ENCODE measurements around the gene LAD1. TPM values are rescaled to one million over a fixed set of nuclear protein-coding genes. Genes with fewer than 3 reads are reported as not detected.
A peak's percentile ranks its signal among the peaks of the same experiment; 100 is the strongest.

LAD1 gene
- total RNA-seq, 2 experiments from 2014 or later = not detected

- ATAC-seq (no peak), DNase-seq (no peak)
- no peaks in the 10 kb centered on the region for H3K4me1 Mint-ChIP-seq
- H3K36me3 Mint-ChIP-seq (ENCODE audit: low read depth) = no peaks in the 10 kb centered on the region
- intact Hi-C loops (cut with DNase I, micrococcal nuclease) = no loop called here
- POLR2A ChIA-PET = no interaction called here
- CTCF ChIA-PET = interaction anchor here (1.1 kb wide), 1 partner anchor 36 kb away, joined by 5 read pairs; no protein-coding TSS in a partner anchor
- no peaks in the 10 kb centered on the region for H3K9me3 Mint-ChIP-seq (ENCODE audit: low read depth)
- H3K4me3 Mint-ChIP-seq = no peak overlapping the region
- no peak overlapping the region for H3K27ac Mint-ChIP-seq
- peaks cover 7% of the 10 kb centered on the region for H3K27me3 Mint-ChIP-seq
These were observed 44.8 kb downstream of the LAD1 start for GRCh38 chr1:201354151-201354900.

DNA sequence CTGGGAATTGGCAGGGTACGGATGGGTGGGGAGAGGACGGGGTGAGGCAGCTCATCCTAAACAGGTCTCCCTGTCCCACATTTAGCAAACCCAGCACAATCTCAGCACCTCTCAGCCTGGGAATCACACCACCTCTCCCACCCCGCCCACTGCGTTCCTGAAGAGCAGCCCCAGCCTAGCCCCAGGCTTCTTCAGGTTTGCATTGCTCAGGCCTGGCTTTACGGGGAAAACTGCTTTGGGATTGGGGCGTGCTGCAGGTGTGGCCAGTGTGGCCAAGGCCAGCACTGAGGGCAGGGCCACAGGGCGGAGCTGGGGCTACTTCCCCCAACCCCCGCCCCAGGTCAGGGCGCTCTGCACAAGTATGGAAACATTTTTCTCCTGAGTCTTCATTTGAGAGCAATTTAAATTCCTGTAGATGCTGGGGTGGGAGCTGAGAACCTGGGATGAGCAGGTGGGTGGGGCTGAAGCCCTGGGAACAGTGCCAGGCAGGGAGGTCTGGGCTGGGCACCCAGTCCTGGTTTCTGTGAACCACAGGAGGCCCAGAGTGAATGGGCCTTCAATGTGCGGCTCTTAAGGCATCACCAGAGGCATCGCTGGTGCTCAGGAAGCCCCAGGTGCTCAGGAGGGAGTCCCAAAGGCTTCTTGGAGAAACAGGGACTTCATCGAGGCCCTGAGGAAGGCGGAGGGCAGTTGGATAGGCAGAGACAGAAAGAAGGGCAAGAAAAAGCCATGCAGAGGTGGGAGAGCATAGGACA is 45.8 kb downstream of the LAD1 start:
- Mint-ChIP-seq H3K4me3 (no peak overlapping the region), H3K9me3 (ENCODE audit: low read depth) (no peaks in the 10 kb centered on the region), H3K27ac (no peak overlapping the region), H3K27me3 (peaks cover 8% of the 10 kb centered on the region), H3K4me1 (no peaks in the 10 kb centered on the region), H3K36me3 (ENCODE audit: low read depth) (no peaks in the 10 kb centered on the region)
- ATAC-seq = no peak
- intact Hi-C loops (cut with DNase I, micrococcal nuclease) = no loop called here
- CTCF ChIA-PET = no interaction called here
- no peak for DNase-seq
- POLR2A ChIA-PET = no interaction called here

DNA sequence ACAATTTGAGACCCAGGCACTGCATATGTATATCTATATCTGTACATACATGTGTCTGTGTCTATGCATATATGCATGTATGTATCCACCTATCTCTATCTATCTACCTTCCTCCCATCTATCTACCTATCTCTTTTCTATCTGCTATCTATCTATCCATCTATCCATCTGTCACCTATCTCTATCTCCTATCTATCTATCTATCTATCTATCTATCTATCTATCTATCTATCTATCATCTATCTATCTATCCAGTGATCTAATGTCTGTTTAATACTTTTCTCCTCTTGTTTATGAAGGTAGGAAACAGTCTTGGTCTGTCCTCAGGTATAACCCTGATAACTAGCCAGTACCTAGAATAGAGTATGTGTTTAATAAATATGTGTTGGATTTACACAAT is 47.5 kb downstream of the LAD1 start:
- DNase-seq (no peak), ATAC-seq (no peak)
- CTCF ChIA-PET = no interaction called here
- POLR2A ChIA-PET = no interaction called here
- intact Hi-C loops (cut with DNase I, micrococcal nuclease) = no loop called here
- no peaks in the 10 kb centered on the region for H3K36me3 Mint-ChIP-seq (ENCODE audit: low read depth)
- H3K27ac Mint-ChIP-seq = no peak overlapping the region
- no peak overlapping the region for H3K4me3 Mint-ChIP-seq
- no peaks in the 10 kb centered on the region for H3K4me1 Mint-ChIP-seq
- no peaks in the 10 kb centered on the region for H3K9me3 Mint-ChIP-seq (ENCODE audit: low read depth)
- H3K27me3 Mint-ChIP-seq = peaks cover 17% of the 10 kb centered on the region

DNA sequence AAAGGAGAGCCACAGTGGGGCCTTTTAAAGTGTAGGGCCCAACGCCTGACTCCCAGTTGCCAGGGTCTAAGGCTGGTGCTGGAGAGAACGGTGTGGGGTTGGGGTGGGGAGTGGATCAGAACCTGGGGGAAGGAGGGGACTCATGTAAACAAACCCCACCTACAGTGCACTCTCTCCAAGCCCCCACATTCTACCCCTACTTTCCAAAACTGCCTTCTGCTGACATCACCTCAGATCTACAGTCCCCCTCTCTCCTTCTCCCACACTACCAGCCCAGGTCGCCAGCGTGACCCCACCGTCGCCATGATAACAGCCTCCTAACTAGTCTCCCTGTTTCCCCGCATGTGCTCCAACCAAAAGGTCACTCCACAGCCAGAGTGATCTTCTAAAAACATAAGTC is 48.2 kb downstream of the LAD1 start:
- POLR2A ChIA-PET = no interaction called here
- no peaks in the 10 kb centered on the region for H3K9me3 Mint-ChIP-seq (ENCODE audit: low read depth)
- CTCF ChIA-PET = interaction anchor here (0.7 to 1.5 kb wide), 3 partner anchors 12 to 97 kb away, joined by 3 read pairs; no protein-coding TSS in a partner anchor
- DNase-seq (no peak), ATAC-seq (no peak)
- no peaks in the 10 kb centered on the region for H3K36me3 Mint-ChIP-seq (ENCODE audit: low read depth)
- H3K27me3 Mint-ChIP-seq = peaks cover 17% of the 10 kb centered on the region
- H3K4me1 Mint-ChIP-seq = no peaks in the 10 kb centered on the region
- H3K27ac Mint-ChIP-seq = no peak overlapping the region
- H3K4me3 Mint-ChIP-seq = no peak overlapping the region
- intact Hi-C loops (cut with DNase I, micrococcal nuclease) = no loop called here

GRCh38 chr1:201350361-201350725 is 48.8 kb downstream of the LAD1 start:
- ChIA-PET CTCF (interaction anchor here (0.7 to 1.5 kb wide), 5 partner anchors 13 to 105 kb away, joined by 3 read pairs; no protein-coding TSS in a partner anchor), POLR2A (no interaction called here)
- no peak for DNase-seq
- H3K9me3 Mint-ChIP-seq (ENCODE audit: low read depth) = no peaks in the 10 kb centered on the region
- H3K4me1 Mint-ChIP-seq = no peaks in the 10 kb centered on the region
- H3K27me3 Mint-ChIP-seq = peaks cover 18% of the 10 kb centered on the region
- H3K4me3 Mint-ChIP-seq = no peak overlapping the region
- ATAC-seq = no peak
- no peaks in the 10 kb centered on the region for H3K36me3 Mint-ChIP-seq (ENCODE audit: low read depth)
- intact Hi-C loops (cut with DNase I, micrococcal nuclease) = no loop called here
- H3K27ac Mint-ChIP-seq = no peak overlapping the region

GRCh38 chr1:201349092-201349491 is 50.0 kb downstream of the LAD1 start:
- H3K4me1 Mint-ChIP-seq = no peaks in the 10 kb centered on the region
- DNase-seq = no peak

DNA sequence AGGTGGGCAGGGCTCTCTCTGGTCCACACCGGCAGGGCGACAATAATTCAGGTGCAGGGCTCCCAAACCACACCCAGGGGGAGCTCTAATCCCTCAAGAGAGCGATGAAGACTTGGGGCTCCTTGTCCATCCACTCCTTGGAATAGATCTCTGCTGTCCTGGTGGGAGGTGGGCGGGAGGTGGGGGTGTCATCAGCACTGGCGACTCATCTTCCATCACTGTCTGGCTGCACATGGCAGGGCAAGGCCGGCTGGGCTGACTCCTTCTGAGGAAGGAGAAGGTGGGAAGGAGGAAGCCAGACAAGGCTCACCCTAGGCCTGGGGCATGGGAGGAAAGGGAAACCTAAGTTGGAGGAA is 50.9 kb downstream of the LAD1 start:
- peak; percentile 61 for DNase-seq
- ChIA-PET POLR2A (no interaction called here), CTCF (interaction anchor here (0.6 to 3.8 kb wide), 3 partner anchors 12 to 94 kb away, joined by 4 to 23 read pairs (median 6); no protein-coding TSS in a partner anchor)
- ATAC-seq = peak; percentile 76
- intact Hi-C loops (cut with DNase I, micrococcal nuclease) = loop anchor here in 1 of 2 experiments (1.0 kb wide), 1 partner anchor 60 kb away; no protein-coding TSS in a partner anchor
- no peak overlapping the region for H3K27ac Mint-ChIP-seq
- H3K36me3 Mint-ChIP-seq (ENCODE audit: low read depth) = no peaks in the 10 kb centered on the region
- no peaks in the 10 kb centered on the region for H3K9me3 Mint-ChIP-seq (ENCODE audit: low read depth)
- H3K4me1 Mint-ChIP-seq = no peaks in the 10 kb centered on the region
- H3K4me3 Mint-ChIP-seq = no peak overlapping the region
- peaks cover 23% of the 10 kb centered on the region for H3K27me3 Mint-ChIP-seq

More at GRCh38 chr1:201349092-201349491, 50.0 kb downstream of the LAD1 start:
- Mint-ChIP-seq H3K27me3 (peaks cover 23% of the 10 kb centered on the region), H3K4me3 (no peak overlapping the region), H3K9me3 (ENCODE audit: low read depth) (no peaks in the 10 kb centered on the region), H3K27ac (no peak overlapping the region), H3K36me3 (ENCODE audit: low read depth) (no peaks in the 10 kb centered on the region)
- ATAC-seq = no peak
- ChIA-PET CTCF (interaction anchor here (0.6 to 3.8 kb wide), 3 partner anchors 11 to 95 kb away, joined by 3 to 23 read pairs (median 6); no protein-coding TSS in a partner anchor), POLR2A (no interaction called here)
- intact Hi-C loops (cut with DNase I, micrococcal nuclease) = no loop called here

DNA sequence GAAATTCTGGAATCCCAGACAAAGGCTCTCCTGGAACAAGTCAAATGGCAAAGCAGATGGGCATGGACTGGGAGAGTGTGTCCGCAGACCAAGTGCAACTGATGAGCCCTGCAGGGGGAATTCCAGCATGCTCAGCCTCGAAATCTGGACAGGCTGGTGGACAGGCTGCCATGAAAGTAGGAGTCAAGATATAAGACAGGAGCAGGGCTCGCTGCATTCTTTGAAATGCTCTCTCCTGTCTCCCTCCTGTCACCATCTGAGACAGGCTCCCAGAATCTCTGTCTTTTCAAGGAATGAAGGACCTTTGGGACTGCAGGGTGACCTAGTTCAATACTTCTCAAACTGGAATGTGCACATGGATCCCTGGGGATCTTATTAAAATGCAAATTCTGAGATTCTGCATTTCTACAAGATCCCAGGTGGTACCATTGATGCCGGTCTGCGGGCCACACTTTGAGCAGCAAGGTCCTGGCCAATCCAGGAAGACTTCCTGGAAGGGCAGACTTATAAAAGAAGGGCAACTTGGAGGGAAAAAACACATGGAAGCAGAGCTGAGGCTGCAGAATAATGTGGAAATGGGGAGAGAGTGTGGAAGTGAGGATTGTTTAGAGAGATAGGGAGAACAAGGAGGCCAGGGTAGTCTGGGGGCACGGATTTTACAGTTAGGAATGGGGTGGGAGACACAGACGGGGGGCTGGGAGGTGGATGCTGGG is 51.5 kb downstream of the LAD1 start:
- peaks cover 23% of the 10 kb centered on the region for H3K27me3 Mint-ChIP-seq
- H3K36me3 Mint-ChIP-seq (ENCODE audit: low read depth) = no peaks in the 10 kb centered on the region
- H3K4me3 Mint-ChIP-seq = no peak overlapping the region
- intact Hi-C loops (cut with DNase I, micrococcal nuclease) = loop anchor here in 1 of 2 experiments (1.0 kb wide), 1 partner anchor 61 kb away; no protein-coding TSS in a partner anchor
- CTCF ChIA-PET = interaction anchor here (0.6 to 3.8 kb wide), 3 partner anchors 13 to 93 kb away, joined by 4 to 23 read pairs (median 6); no protein-coding TSS in a partner anchor
- POLR2A ChIA-PET = no interaction called here
- no peak for DNase-seq
- no peak for ATAC-seq
- no peak overlapping the region for H3K27ac Mint-ChIP-seq
- no peaks in the 10 kb centered on the region for H3K4me1 Mint-ChIP-seq
- no peaks in the 10 kb centered on the region for H3K9me3 Mint-ChIP-seq (ENCODE audit: low read depth)

DNA sequence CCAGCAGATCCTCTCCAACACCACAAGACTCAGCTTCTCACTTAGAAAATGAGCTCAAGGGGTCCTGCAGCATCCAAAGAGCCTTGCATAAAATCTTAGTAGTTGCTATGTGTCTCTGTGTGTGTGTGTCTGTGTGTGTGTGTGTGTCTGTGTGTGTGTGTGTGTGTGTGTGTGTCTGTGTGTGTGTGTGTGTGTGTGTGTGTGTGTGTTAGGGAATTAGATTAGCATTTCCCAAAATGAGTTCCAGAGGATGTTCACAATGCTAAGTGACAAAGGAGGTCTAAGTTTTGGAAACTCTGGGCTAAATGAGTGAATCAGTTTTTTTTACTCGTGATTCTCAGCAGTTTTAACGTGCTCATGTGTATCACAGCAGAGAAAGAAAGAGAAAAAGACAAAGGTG is 52.1 kb downstream of the LAD1 start:
- DNase-seq (no peak), ATAC-seq (no peak)
- Mint-ChIP-seq H3K9me3 (ENCODE audit: low read depth) (no peaks in the 10 kb centered on the region), H3K27me3 (peaks cover 23% of the 10 kb centered on the region), H3K4me1 (no peaks in the 10 kb centered on the region), H3K4me3 (no peak overlapping the region), H3K36me3 (ENCODE audit: low read depth) (no peaks in the 10 kb centered on the region), H3K27ac (no peak overlapping the region)
- ChIA-PET POLR2A (no interaction called here), CTCF (interaction anchor here (0.6 to 3.8 kb wide), 5 partner anchors 13 to 759 kb away, joined by 3 to 23 read pairs (median 3); no protein-coding TSS in a partner anchor)
- intact Hi-C loops (cut with DNase I, micrococcal nuclease) = loop anchor here in 1 of 2 experiments (1.0 kb wide), 1 partner anchor 93 kb away; no protein-coding TSS in a partner anchor

DNA sequence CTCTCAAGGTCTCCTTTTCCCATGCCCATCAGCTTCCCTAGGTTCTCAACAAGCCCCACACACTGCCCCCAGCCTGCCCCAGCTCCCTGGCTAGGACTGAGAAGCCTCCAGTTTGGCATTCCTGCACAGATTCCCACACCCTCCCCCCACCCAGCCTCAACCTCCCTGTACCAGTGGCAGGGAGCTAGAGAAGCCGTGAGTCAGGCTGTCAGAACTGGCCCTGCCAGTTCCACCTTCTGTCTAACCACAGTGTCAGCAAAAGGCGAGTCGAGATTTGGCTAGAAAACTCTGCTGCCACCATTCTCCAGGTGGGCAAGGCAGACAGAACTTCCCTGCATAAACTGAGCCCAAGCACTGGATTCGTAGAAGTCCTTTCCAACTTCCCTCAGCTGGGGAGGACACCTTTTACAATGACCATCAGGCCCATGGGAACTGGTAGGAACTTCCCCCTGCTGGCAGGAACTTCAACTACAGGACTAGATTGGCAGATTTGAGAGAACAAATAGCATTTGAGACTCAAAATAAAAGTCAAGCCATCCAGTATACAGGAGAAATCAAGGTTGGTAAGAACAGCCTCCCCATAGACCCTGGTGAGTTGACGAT is 52.7 kb downstream of the LAD1 start:
- ChIA-PET CTCF (interaction anchor here (0.6 to 3.8 kb wide), 11 partner anchors 14 to 760 kb away, joined by 3 to 23 read pairs (median 3); no protein-coding TSS in a partner anchor), POLR2A (no interaction called here)
- Mint-ChIP-seq H3K4me1 (no peaks in the 10 kb centered on the region), H3K27me3 (peaks cover 21% of the 10 kb centered on the region), H3K27ac (no peak overlapping the region), H3K4me3 (no peak overlapping the region), H3K9me3 (ENCODE audit: low read depth) (peaks cover under 1% of the 10 kb centered on the region), H3K36me3 (ENCODE audit: low read depth) (no peaks in the 10 kb centered on the region)
- DNase-seq (peak; percentile 22), ATAC-seq (no peak)
- intact Hi-C loops (cut with DNase I, micrococcal nuclease) = loop anchor here in 1 of 2 experiments (1.0 kb wide), 1 partner anchor 92 kb away; no protein-coding TSS in a partner anchor

GRCh38 chr1:201345081-201345355 is 54.1 kb downstream of the LAD1 start:
- H3K36me3 Mint-ChIP-seq (ENCODE audit: low read depth) = no peaks in the 10 kb centered on the region
- ChIA-PET POLR2A (no interaction called here), CTCF (no interaction called here)
- DNase-seq (no peak), ATAC-seq (no peak)
- H3K4me3 Mint-ChIP-seq = no peak overlapping the region
- intact Hi-C loops (cut with DNase I, micrococcal nuclease) = no loop called here
- peaks cover 2% of the 10 kb centered on the region for H3K9me3 Mint-ChIP-seq (ENCODE audit: low read depth)
- H3K4me1 Mint-ChIP-seq = no peaks in the 10 kb centered on the region
- H3K27me3 Mint-ChIP-seq = peaks cover 20% of the 10 kb centered on the region
- no peak overlapping the region for H3K27ac Mint-ChIP-seq
